ENCODE data around the gene AMD1.

AMD1 gene

GRCh38 chr6:110856296-110856695 lies 18.3 kb upstream of the AMD1 start:
- Histone ChIP-seq H3K4me3 (ENCODE audit: low read depth, low read length) (no peak overlapping the region), H3K9me3 (ENCODE audit: control insufficient read depth, insufficient read depth, low read length) (no peaks in the 10 kb centered on the region), H3K4me1 (ENCODE audit: control insufficient read depth, insufficient read depth, low read length) (no peaks in the 10 kb centered on the region), H3K27me3 (ENCODE audit: control insufficient read depth, insufficient read depth, low read length) (no peaks in the 10 kb centered on the region), H3K36me3 (ENCODE audit: control insufficient read depth, insufficient read depth, low read length) (no peaks in the 10 kb centered on the region), H3K9ac (ENCODE audit: low read depth, low read length) (no peak overlapping the region), H3K27ac (ENCODE audit: low read depth, low read length) (no peak overlapping the region)

- Histone ChIP-seq H3K9ac (ENCODE audit: low read depth, low read length) (no peak overlapping the region), H3K36me3 (ENCODE audit: control insufficient read depth, insufficient read depth, low read length) (no peaks in the 10 kb centered on the region), H3K4me1 (ENCODE audit: control insufficient read depth, insufficient read depth, low read length) (no peaks in the 10 kb centered on the region), H3K27ac (ENCODE audit: low read depth, low read length) (no peak overlapping the region), H3K9me3 (ENCODE audit: control insufficient read depth, insufficient read depth, low read length) (no peaks in the 10 kb centered on the region), H3K27me3 (ENCODE audit: control insufficient read depth, insufficient read depth, low read length) (no peaks in the 10 kb centered on the region), H3K4me3 (ENCODE audit: low read depth, low read length) (no peak overlapping the region)
These were observed 16.6 kb upstream of the AMD1 start for GRCh38 chr6:110858016-110858415.

- Histone ChIP-seq H3K27me3 (ENCODE audit: control insufficient read depth, insufficient read depth, low read length) (no peaks in the 10 kb centered on the region), H3K36me3 (ENCODE audit: control insufficient read depth, insufficient read depth, low read length) (no peaks in the 10 kb centered on the region), H3K27ac (ENCODE audit: low read depth, low read length) (no peak overlapping the region), H3K4me3 (ENCODE audit: low read depth, low read length) (no peak overlapping the region), H3K9ac (ENCODE audit: low read depth, low read length) (no peak overlapping the region), H3K4me1 (ENCODE audit: control insufficient read depth, insufficient read depth, low read length) (no peaks in the 10 kb centered on the region), H3K9me3 (ENCODE audit: control insufficient read depth, insufficient read depth, low read length) (no peaks in the 10 kb centered on the region)
These were observed 15.9 kb upstream of the AMD1 start for GRCh38 chr6:110858562-110859214.

GRCh38 chr6:110859335-110859792 lies 15.2 kb upstream of the AMD1 start:
- Histone ChIP-seq H3K9ac (ENCODE audit: low read depth, low read length) (no peak overlapping the region), H3K36me3 (ENCODE audit: control insufficient read depth, insufficient read depth, low read length) (no peaks in the 10 kb centered on the region), H3K27ac (ENCODE audit: low read depth, low read length) (no peak overlapping the region), H3K9me3 (ENCODE audit: control insufficient read depth, insufficient read depth, low read length) (no peaks in the 10 kb centered on the region), H3K4me1 (ENCODE audit: control insufficient read depth, insufficient read depth, low read length) (peaks cover under 1% of the 10 kb centered on the region; the same call in 1 of the 2 replicates), H3K4me3 (ENCODE audit: low read depth, low read length) (no peak overlapping the region), H3K27me3 (ENCODE audit: control insufficient read depth, insufficient read depth, low read length) (no peaks in the 10 kb centered on the region)

GRCh38 chr6:110864824-110865223 lies 9.8 kb upstream of the AMD1 start:
- Histone ChIP-seq H3K27me3 (ENCODE audit: control insufficient read depth, insufficient read depth, low read length) (no peaks in the 10 kb centered on the region), H3K36me3 (ENCODE audit: control insufficient read depth, insufficient read depth, low read length) (no peaks in the 10 kb centered on the region), H3K27ac (ENCODE audit: low read depth, low read length) (peak overlapping the region; percentile 32), H3K4me3 (ENCODE audit: low read depth, low read length) (no peak overlapping the region), H3K9me3 (ENCODE audit: control insufficient read depth, insufficient read depth, low read length) (no peaks in the 10 kb centered on the region), H3K9ac (ENCODE audit: low read depth, low read length) (no peak overlapping the region), H3K4me1 (ENCODE audit: control insufficient read depth, insufficient read depth, low read length) (peaks cover 16% of the 10 kb centered on the region)

GRCh38 chr6:110874880-110875547 lies 429 bp downstream of the AMD1 start:
- Histone ChIP-seq H3K36me3 (ENCODE audit: control insufficient read depth, insufficient read depth, low read length) (peaks cover 3% of the 10 kb centered on the region; the same call in 1 of the 2 replicates), H3K27ac (ENCODE audit: low read depth, low read length) (peak overlapping the region; percentile 84), H3K4me1 (ENCODE audit: control insufficient read depth, insufficient read depth, low read length) (peaks cover 31% of the 10 kb centered on the region), H3K27me3 (ENCODE audit: control insufficient read depth, insufficient read depth, low read length) (no peaks in the 10 kb centered on the region), H3K4me3 (ENCODE audit: low read depth, low read length) (peak overlapping the region; percentile 97), H3K9me3 (ENCODE audit: control insufficient read depth, insufficient read depth, low read length) (no peaks in the 10 kb centered on the region), H3K9ac (ENCODE audit: low read depth, low read length) (peak overlapping the region; percentile 97)

- Histone ChIP-seq H3K9me3 (ENCODE audit: control insufficient read depth, insufficient read depth, low read length) (no peaks in the 10 kb centered on the region), H3K27me3 (ENCODE audit: control insufficient read depth, insufficient read depth, low read length) (no peaks in the 10 kb centered on the region), H3K4me3 (ENCODE audit: low read depth, low read length) (peak overlapping the region; percentile 97), H3K9ac (ENCODE audit: low read depth, low read length) (peak overlapping the region; percentile 97), H3K36me3 (ENCODE audit: control insufficient read depth, insufficient read depth, low read length) (peaks cover 3% of the 10 kb centered on the region; the same call in 1 of the 2 replicates), H3K27ac (ENCODE audit: low read depth, low read length) (peak overlapping the region; percentile 84), H3K4me1 (ENCODE audit: control insufficient read depth, insufficient read depth, low read length) (peaks cover 31% of the 10 kb centered on the region)
These were observed 1.1 kb downstream of the AMD1 start for GRCh38 chr6:110875548-110876169.

- no peaks in the 10 kb centered on the region for H3K27me3 ChIP-seq (ENCODE audit: control insufficient read depth, insufficient read depth, low read length)
- H3K9ac ChIP-seq (ENCODE audit: low read depth, low read length) = peak overlapping the region; percentile 97
- H3K36me3 ChIP-seq (ENCODE audit: control insufficient read depth, insufficient read depth, low read length) = peaks cover 4% of the 10 kb centered on the region
- H3K4me1 ChIP-seq (ENCODE audit: control insufficient read depth, insufficient read depth, low read length) = peaks cover 35% of the 10 kb centered on the region
- H3K4me3 ChIP-seq (ENCODE audit: low read depth, low read length) = peak overlapping the region; percentile 97
- peak overlapping the region; percentile 84 for H3K27ac ChIP-seq (ENCODE audit: low read depth, low read length)
- no peaks in the 10 kb centered on the region for H3K9me3 ChIP-seq (ENCODE audit: control insufficient read depth, insufficient read depth, low read length)
These were observed 1.7 kb downstream of the AMD1 start for GRCh38 chr6:110876170-110876773.

- Histone ChIP-seq H3K36me3 (ENCODE audit: control insufficient read depth, insufficient read depth, low read length) (peaks cover 5% of the 10 kb centered on the region), H3K9me3 (ENCODE audit: control insufficient read depth, insufficient read depth, low read length) (no peaks in the 10 kb centered on the region), H3K27ac (ENCODE audit: low read depth, low read length) (no peak overlapping the region), H3K4me1 (ENCODE audit: control insufficient read depth, insufficient read depth, low read length) (peaks cover 38% of the 10 kb centered on the region), H3K4me3 (ENCODE audit: low read depth, low read length) (peak overlapping the region; percentile 97), H3K27me3 (ENCODE audit: control insufficient read depth, insufficient read depth, low read length) (no peaks in the 10 kb centered on the region), H3K9ac (ENCODE audit: low read depth, low read length) (peak overlapping the region; percentile 97)
These were observed 2.4 kb downstream of the AMD1 start for GRCh38 chr6:110876806-110877564.

GRCh38 chr6:110877569-110877968 lies 3.0 kb downstream of the AMD1 start:
- Histone ChIP-seq H3K4me3 (ENCODE audit: low read depth, low read length) (peak overlapping the region; percentile 97), H3K9me3 (ENCODE audit: control insufficient read depth, insufficient read depth, low read length) (no peaks in the 10 kb centered on the region), H3K27me3 (ENCODE audit: control insufficient read depth, insufficient read depth, low read length) (no peaks in the 10 kb centered on the region), H3K27ac (ENCODE audit: low read depth, low read length) (no peak overlapping the region), H3K4me1 (ENCODE audit: control insufficient read depth, insufficient read depth, low read length) (peaks cover 39% of the 10 kb centered on the region), H3K36me3 (ENCODE audit: control insufficient read depth, insufficient read depth, low read length) (peaks cover 5% of the 10 kb centered on the region), H3K9ac (ENCODE audit: low read depth, low read length) (peak overlapping the region; percentile 26; the same call in 1 of the 2 replicates)
